Fibroblast of peridontal ligament (primary cell): ENCODE data around the gene ALDH3B2.
"Not testable (repeated sequence)": the region's sequence is repeated elsewhere in the genome, so short reads cannot be mapped to it uniquely, and the experiment has no call there.

ENCODE experiments used
- DNase-seq: peaks from one replicate; pipeline ENCODE4 v3.0.0-alpha.2; 2010; ENCODE audit errors: extremely low read depth

ALDH3B2 gene

DNA sequence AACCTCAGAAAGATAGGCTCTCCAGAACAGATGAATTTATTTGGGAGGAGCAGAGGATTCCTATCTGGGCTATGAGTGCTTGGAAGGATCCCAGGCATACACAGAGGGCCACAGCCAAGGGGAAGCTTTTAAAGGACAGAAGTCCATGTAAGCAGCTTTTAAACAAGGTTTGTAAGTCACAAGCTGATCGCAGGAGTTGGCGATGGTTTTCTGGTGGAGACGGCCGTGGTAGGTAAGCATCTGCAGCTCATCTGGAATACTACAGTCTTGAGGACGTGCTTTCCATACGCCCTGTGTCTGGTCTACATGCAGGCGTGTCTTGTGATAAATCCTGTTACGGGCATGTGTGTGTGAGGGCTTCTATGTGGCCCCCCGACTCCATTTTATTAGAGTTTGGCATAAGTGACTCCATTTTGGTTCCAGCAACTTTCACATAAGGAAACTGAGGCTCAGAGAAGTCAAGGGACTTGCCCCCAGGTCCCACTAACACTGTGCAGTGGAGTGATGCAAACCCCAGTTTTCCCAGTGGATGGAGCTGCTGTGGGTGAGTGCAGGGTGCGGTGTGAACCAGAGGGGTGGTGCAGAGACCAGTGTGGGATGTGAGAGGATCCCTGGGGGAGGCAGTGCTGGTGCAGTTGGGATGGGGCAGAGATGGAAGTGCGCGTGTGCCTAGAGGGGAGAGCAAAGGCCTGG lies 12.1 kb downstream of the ALDH3B2 start:
- DNase-seq: no peak

DNA sequence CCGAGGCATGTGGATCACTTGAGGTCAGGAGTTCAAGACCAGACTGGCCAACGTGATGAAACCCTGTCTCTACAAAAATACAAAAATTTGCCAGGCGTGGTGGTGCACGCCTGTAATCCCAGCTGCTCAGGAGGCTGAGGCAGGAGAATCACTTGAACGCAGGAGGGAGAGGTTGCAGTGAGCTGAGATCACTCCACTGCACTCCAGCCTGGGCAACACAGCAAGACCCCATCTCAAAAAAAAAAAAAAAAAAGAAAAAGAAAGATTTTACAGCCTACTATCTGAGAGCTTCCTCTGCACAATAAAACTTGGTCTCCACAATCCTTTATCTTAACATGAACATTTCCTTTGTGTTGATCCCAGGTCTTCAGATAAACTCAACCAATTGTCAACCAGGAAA lies 13.7 kb downstream of the ALDH3B2 start:
- not testable (repeated sequence) for DNase-seq

DNA sequence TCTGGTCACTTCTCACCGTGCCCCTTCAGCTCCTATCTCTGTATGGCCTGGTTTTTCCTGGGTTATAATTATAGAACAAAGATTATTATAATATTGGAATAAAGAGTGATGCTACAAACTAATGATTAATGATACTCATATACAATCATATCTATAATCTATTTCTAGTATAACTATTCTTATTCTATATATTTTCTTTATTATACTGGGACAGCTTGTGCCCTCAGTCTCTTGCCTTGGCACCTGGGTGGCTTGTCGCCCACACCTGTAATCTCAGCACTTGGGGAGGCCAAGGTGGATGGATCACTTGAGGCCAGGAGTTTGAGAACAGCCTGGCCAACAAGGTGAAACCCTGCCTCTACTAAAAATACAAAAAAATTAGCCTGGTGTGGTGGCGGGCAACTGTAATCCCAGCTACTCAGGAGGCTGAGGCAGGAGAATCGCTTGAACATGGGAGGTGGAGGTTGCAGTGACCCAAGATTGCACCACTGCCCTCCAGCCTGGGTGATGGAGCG lies 14.7 kb downstream of the ALDH3B2 start:
- DNase-seq: not testable (repeated sequence)

DNA sequence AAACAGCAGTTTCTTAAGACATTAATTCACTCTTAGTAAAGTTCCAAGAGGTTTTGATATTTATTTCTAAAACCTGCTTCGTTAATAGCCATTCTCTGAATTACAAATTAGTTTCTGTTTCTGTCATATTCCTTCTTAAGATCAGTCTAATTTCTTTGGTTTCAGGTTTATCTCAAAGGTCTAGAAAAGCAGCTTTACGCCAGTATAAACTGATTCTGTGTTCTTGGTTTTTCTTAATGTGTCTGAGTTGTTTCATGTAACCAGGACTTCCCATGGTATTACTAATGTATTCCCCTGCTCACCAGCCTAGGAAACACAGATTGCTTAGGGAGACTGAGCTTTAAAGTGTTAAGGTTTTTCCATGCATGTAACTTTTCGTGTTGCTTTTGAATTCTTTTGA lies 17.1 kb downstream of the ALDH3B2 start:
- no peak for DNase-seq

DNA sequence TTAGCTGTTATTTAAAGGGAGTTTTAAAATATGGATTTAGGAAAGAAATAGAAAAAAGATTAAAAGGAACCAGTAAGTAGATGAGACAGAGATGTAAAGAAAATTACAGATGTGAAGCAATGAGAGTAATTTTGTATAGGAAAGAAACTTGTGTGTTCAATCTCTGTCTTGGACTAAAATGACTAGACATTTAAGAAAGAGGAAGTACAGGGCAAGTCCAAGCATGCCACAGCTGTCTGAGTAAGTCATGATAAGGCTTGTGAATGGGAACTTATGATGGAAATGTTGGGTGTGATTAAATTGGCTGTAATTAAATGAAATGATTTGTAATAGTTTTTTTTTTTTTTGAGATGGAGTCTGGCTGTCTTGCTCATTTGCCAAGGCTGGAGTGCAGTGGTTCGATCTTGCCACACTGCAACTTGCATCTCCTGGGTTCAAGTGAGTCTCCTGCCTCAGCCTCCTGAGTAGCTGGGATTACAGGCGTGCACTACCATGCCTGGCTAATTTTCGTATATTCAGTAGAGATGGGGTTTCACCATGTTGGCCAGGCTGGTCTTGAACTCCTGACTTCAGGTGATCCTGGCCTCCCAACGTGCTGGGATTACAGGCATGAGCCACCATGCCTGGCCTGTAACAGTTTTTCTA lies 18.0 kb downstream of the ALDH3B2 start:
- no peak for DNase-seq

DNA sequence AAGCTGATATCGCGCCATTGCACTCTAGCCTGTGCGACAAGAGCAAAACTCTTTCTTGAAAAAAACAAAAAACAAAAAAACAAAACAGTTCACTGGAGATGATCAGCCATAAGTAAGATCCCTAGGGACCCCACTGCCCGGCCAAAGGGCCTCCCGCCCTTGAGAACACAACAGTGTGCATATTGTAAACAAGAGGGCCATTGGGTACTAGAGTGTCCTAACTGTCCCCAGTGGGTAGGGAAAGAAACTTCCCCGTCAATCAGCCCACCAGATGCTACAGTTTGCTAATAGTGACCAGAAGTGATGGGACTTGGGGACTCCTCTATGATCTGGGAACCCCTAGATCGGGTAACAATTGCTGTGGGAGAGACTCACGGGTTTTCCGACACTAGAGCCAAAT lies 20.2 kb downstream of the ALDH3B2 start:
- DNase-seq: no peak

DNA sequence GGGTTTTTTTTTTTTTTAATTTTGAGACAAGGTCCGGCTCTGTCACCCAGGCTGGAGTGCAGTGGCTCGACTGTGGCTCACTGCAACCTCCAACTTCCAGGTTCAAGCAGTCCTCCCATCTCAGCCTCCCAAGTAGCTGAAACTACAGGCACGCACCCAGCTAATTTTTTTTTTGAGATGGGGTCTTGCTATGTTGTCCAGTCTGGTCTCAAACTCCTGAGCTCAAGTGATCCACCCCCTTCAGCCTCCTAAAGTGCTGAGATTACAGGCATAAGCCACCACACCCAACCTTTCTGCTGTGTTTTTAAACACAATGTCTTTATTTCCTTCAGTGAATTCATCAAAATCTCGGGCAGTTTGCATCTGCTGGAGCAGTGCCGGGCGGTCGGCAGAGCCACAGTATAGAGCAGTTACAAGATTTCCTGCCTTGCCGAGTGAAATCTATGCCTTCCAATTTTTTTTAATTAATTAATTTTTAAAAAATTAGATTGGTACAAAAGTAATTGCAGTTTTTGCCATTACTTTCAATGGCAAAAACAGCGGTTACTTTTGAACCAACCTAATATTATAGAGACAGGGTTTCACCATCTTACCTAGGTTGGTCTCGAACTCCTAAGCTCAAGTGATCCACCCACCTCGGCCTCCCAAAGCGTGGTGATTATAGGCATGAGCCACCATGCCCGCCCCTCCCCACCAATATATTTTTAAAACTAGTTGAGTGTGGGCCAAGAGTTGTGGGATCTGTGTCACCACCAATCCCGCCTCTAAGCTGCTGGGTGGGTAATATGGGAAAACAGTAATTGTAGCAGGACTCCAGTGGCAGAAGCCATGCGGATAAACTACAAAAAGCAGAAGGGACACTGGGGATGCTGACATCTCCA lies 21.2 kb downstream of the ALDH3B2 start:
- DNase-seq: no peak

DNA sequence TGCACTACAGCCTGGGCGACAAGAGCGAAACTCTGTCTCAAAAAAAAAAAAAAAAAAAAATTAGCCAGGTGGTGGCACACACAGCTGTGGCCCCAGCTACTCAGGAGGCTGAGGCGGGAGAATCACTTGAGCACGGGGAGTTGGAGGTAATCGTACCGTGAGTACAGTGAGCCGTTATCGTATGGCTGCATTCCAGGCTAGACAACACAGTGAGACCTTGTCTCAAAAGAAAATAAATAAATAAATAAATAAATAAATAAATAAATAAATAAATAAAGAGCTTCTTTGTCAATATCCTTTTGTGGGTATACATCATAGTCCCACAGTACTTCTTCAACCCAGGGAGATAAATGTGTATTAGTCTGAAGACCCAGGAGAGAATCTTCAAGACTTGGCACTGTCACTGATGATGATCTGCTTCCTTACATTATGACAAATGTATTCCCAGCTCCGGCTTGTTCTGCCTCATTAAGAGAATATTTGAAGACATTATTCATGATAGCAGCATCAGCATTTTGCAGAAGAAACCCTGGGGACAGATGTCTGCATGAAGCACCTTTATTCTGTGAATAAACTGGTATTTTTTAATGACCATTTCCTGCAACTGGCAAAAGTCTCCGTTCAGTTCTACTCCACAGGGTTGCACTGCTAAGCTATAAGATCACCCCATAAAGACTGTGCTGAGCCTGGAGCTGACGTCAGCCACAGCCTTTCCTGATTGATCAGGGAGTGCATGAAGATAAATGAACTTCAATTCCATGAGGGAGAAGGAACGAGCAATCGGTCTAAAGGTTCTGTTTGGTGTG lies 22.2 kb downstream of the ALDH3B2 start:
- no peak for DNase-seq

DNA sequence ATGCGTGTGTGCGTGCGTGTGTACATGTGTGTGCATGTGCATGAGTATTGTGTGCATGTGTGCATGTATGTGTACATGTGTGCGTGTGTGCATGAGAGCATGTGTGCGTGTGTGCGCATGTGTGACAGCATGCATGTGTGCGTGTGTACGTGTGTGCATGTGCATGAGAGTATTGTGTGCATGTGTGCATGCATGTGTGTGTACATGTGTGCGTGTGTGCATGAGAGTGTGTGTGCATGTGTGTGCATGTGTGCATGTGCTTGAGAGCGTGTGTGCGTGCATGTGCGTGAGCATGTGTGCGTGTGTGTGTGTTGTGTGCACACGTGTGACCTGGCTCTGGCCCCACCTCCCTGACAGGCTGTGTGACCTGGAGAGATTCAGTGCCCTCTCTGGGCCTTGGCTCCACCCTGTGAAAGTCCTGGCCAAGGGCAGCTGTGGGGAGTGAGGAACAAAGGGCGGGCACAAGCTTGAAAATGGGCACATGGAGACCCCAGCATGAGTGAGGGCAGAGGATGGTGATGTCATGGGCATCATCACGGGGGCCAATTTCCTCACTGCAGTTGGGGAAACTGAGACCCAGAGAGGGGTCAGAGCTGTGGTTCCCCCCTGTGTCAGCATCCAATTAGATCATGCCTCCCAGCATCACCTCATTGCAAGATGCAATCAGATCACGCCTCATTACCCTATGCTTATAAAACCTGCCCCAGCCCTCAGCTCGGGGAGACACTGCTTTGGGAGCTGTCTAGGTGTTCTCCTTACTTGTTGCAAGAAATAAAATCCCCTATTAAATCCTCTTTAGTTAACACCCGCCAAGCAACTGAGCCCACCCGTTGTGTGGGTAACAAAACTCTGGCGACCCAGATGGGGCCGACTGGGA lies 24.6 kb downstream of the ALDH3B2 start:
- no peak for DNase-seq

DNA sequence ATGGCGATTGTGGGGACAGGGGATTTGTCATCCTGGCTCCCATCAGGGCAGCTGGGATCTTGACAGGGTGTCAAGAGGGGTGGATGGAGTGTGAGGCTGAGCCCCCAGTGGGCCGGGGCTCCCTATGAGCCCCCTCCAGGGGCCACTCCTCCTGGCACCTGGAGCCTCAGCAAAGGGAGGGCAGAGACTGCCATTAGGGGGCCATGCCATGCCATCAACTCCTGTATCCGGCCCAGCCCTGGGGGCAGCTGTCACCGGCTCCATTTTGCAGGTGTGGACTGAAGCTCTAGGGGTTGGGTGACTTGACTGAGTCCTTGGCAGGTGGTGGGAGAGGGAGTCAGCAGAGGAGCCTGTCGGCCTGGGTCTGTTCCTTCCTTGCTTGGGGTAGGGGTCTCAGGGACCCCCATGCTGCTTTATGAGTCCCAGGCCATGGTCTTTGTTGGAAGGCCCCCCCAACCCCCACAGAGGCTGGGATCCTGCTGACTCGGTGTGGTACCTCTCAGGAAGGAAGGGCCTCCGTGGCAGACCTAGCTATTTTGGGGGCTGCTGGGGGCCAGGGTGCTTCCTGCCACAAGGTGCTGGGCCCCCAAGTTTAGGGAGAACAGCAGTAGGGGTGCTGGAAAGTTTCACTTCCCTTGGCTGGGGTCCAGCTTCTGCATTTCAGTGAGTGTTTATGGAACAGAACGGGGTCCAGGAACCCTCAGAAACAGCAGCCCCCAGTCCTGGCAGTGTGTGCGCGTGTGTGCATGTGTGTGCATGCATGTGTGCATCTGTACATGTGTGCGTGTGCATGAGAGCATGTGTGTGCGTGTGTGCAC lies 25.4 kb downstream of the ALDH3B2 start:
- DNase-seq: no peak

DNA sequence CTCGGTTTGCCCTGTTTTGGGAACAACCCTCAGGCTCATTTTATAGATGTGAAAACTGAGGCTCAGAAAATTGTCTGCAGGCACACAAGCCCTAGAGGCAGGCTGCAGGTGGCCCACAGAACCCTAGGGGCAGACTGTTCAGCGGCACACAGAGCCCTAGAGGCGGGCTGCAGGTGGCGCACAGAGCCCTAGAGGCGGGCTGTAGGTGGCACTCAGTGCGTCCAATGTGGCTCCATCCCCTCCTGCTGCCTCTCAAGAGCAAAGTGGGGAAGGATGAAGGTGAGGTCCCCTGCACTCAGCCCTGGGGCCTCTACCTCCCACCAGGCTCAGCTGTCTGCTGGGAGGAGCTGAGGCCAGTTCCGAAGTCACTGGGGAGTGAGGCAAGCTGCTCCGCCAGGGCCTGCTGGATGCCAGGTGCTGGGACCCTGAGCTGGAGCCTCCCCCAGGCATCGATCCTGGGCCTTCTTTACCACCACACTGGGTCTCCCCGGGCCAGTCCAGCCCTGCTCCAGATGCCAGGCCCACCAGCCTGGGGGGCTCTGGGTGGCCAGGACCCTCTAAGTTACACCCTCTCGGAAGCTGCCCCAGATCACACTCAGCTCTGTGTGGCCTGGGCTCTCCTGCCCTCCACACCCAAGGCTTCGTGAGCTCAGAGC lies 26.2 kb downstream of the ALDH3B2 start:
- no peak for DNase-seq

DNA sequence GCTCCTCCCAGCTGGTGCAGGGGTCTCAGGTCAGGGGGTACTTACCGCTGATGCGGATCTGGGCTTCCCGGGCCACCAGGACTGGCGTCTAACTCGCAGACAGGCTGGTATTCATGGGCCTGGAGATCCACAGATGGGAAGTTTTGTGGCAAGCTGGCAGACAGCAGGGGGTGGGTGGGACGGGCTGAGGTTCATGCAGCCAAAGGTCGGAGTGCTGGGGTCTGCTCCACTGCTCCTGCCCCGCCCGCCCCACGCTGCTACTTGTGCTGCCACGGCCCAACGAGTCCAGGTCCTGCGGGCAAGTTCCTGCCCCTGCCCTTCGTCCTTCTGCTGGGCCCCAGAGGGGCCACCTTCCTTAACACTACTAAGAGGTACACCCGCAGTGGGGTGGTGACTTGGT lies 27.0 kb downstream of the ALDH3B2 start:
- DNase-seq: no peak

DNA sequence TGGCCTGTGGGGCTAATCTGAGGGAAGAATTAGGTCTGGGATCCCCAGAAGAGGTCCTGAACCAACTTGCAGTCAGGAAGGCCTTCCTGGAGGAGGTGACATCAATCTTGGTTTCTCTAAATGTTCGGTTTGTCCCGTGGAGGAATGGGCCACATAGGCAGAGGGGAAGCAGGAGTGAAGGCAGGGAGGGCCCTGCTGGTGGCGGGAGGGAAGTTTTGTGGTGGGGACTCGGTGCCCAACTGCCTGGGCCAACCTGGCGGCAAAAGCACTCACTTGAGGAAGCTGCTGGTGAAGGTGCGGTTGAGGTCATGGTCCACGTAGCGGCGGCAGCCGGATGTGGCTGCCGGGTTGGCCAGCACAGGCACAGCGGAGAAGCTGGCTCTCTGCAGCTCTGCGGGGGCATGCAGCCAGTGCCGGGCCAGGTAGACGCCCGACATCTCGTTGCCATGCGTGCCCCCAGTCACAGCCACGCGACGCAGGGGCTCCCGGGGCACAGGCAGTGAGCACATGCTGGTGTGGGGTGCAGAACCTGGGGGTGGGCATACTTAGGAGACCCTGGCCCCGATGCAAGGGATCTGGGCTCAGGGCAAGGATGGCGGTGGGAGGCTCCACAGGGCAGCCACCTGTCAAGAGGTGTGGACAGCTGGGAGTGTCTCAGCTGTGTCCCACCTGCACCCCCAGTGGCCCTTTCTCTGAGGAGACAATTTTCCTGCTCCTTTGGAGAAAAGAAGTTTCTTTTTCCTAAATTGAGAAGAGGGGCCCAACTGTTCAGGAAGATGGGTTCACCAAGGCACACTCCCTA lies 27.7 kb downstream of the ALDH3B2 start:
- DNase-seq: no peak

DNA sequence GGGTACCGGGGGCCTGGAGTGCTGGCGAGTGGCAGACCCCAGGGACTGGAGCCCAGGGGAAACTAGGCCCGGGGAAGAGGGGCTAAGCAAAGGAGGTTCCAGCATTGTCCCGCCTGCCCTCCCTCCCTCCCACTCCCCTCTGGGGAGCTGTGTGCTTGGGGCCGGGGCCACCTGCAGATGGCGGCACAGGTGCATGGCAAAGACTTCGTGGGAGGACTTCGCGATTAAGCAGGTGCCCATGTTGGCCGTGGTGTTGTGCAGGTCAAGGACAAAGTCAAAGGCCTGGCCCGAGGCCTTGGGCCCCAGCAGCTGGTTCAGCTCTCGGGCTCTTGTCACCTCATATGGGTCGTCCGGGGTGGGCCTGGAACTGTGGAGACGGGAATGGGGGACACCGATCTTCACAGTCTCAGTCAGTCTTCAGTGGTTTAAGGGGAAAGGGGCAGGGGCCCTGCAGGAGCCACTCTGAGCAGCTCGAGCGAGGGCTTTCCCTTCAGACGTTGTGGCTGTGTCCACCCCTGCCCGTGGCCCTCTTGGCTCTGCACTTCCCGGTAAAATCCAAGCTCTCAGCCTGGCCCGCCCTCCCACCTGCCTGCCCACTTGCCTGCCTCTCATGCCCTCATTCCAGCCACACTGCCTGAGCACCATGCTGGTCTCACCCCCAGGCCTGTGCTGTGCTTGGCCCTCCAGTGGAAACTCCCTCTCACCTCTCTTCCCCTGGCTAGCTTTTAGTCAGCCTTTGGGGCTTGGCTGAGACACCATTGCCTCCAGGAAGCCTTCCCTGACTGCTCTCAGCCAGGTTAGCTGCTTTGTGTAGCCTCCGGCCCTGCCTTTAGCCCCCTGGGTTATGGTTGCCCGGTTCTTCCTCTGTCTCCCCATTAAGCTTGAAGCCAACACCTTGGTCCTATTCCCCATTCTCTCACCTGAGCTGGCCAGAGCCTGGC lies 28.6 kb downstream of the ALDH3B2 start:
- no peak for DNase-seq

DNA sequence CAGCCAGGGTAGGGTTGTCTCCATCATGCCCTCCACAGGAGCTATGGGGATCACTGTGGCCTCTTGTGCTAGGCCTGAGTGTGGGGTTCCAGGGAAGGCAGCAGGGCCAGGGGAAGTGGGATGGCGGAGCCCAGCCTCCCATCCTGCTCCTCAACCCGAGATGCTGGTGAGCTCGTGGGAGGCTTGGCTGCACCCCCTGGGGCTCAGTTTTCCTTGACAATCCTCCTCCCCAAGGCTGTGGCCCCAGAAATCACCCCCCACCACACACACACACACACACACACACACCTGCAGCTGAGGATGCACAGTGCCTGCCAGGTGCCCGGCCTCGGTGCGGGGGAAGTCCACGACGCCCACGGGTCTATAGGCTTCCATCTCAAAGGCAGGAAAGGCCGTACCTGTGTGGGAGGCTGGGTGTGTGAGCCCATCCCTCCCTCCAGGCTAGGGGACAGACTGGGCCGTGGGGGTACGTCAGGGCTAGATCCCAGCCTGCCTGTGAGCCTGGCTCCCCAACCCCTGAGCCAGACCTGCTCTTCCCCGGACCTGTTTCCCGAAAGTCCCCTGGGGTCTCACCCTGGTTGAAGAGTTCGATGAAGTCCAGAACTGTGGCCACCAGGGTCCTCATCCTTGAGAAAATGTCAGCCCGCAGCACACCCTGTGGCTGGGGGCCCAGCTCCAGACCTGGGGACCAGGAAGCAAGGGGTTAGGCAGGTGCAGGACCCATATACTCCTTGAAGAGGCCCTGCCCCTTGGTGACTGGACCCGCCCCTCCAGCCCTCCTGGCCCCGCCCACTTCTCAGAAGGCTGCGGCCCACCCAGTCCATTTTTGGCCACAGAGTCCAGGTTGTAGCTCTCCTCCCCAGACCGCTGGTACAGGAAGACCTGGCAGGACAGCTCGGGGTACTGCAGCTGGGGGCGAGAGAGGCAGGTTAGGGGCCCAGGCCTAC lies 29.7 kb downstream of the ALDH3B2 start:
- DNase-seq: no peak

DNA sequence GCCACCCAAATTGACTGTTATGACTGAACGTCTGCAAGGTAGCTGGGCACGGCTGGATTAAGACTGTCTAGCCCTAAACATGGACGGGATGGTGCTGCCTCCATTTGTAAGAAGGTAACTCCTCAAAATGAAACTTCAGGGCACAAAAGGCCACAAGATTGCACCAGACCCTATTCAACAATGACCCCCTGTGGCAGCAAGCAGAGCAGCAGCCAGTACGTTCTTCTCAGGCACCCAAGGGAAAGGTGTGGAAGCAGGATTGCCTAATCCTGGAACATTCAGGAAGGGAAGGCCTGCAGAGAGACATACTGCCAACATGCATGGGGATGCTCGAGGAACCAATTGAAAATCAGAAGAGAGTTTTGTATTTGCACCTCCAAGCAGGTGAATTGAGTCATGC lies 30.4 kb downstream of the ALDH3B2 start:
- no peak for DNase-seq
